CD4-positive, CD25-positive, alpha-beta regulatory T cell (primary cell): ENCODE data around the gene CELSR2. TPM values are rescaled to one million over a fixed set of nuclear protein-coding genes. Genes with fewer than 3 reads are reported as not detected.
"Not testable (repeated sequence)": the region's sequence is repeated elsewhere in the genome, so short reads cannot be mapped to it uniquely, and the experiment has no call there.

Experiments used
- ATAC-seq, 2 donors: fragments of 150-1000 bp; cut with Tn5 transposase; one replicate each; pipeline ENCODE4 v1.10.0; 2021; ENCODE audit warnings: low read depth in 2 of 2, moderate number of reproducible peaks in 2 of 2, moderate library complexity in 1 of 2
- DNase-seq, 3 donors: peaks; one replicate each; pipeline versions ENCODE4 v3.0.0 to v3.0.0-alpha.2; 2012 to 2022; ENCODE audit warnings: mixed read lengths in 1 of 3
- H3K27ac ChIP-seq: one replicate; pipeline ENCODE4 v1.7.0; 2013; ENCODE audit warnings: mild to moderate bottlenecking, low read length; ENCODE audit not compliant: insufficient read depth, poor library complexity, severe bottlenecking
- H3K27me3 ChIP-seq: one replicate; pipeline ENCODE4 v1.7.0; 2013; ENCODE audit warnings: low read length; ENCODE audit not compliant: control insufficient read depth, insufficient read depth
- H3K36me3 ChIP-seq: one replicate; pipeline ENCODE4 v1.7.0; 2013; ENCODE audit warnings: mild to moderate bottlenecking, low read length, moderate library complexity; ENCODE audit not compliant: control insufficient read depth, insufficient read depth
- H3K4me1 ChIP-seq: 2 replicates; pipeline ENCODE4 v1.7.0; 2013; ENCODE audit warnings: mild to moderate bottlenecking, low read length; ENCODE audit not compliant: insufficient read depth, control insufficient read depth, poor library complexity, severe bottlenecking
- H3K4me3 ChIP-seq: one replicate; pipeline ENCODE4 v1.7.0; 2013; ENCODE audit warnings: low read depth, mild to moderate bottlenecking, low read length, moderate library complexity
- H3K9me3 ChIP-seq, 2 experiments: 1 replicate in 1 of 2; 2 replicates in 1 of 2; pipeline ENCODE4 v1.7.0; 2013; ENCODE audit warnings: low read length in 2 of 2, mild to moderate bottlenecking in 1 of 2, moderate library complexity in 1 of 2; ENCODE audit not compliant: control insufficient read depth in 2 of 2
- H3K27ac Mint-ChIP-seq, 3 donors: one replicate each; pipeline ENCODE4 v1.8.0; 2020 to 2022; ENCODE audit warnings: mild to moderate bottlenecking in 3 of 3, mixed read lengths in 3 of 3, moderate library complexity in 2 of 3
- H3K27me3 Mint-ChIP-seq: one replicate; pipeline ENCODE4 v1.8.0; 2022; ENCODE audit warnings: mild to moderate bottlenecking, mixed read lengths
- H3K36me3 Mint-ChIP-seq: one replicate; pipeline ENCODE4 v1.8.0; 2020; ENCODE audit warnings: mixed read lengths
- H3K4me1 Mint-ChIP-seq, 4 donors: one replicate each; pipeline ENCODE4 v1.8.0; 2020 to 2022; ENCODE audit warnings: mixed read lengths in 4 of 4, mild to moderate bottlenecking in 1 of 4
- H3K4me3 Mint-ChIP-seq, 4 donors: one replicate each; pipeline ENCODE4 v1.8.0; 2020 to 2022; ENCODE audit warnings: mild to moderate bottlenecking in 4 of 4, mixed read lengths in 4 of 4, moderate library complexity in 3 of 4
- H3K9me3 Mint-ChIP-seq, 7 donors: one replicate each; pipeline ENCODE4 v1.8.0; 2020 to 2022; ENCODE audit warnings: mixed read lengths in 7 of 7, mild to moderate bottlenecking in 3 of 7, moderate library complexity in 2 of 7
- polyA plus RNA-seq, 4 donors: library from polyadenylated mRNA; unstranded; fragments of 300-500 nt; fragmentation: Illumina TruSeq; gene quantifications; one replicate each; pipeline ENCODE4 v1.2.3, GENCODE V29; 2021
- total RNA-seq: library from RNA; stranded (reverse); gene quantifications from one replicate; pipeline ENCODE4 v1.2.3, GENCODE V29; 2022

Gene CELSR2
- total and polyA plus RNA-seq, 5 donors from 2014 or later = 0.02 to 2.5 (median 0.14) TPM

- Histone ChIP-seq H3K9me3 (no peaks in the 10 kb centered on the region), H3K36me3 (no peaks in the 10 kb centered on the region), H3K27me3 (no peaks in the 10 kb centered on the region), H3K27ac (no peak overlapping the region), H3K4me3 (no peak overlapping the region), H3K4me1 (no peaks in the 10 kb centered on the region)
- H3K27ac Mint-ChIP-seq = no peak overlapping the region
- ATAC-seq (no peak), DNase-seq (no peak)
- H3K4me1 Mint-ChIP-seq = no peaks in the 10 kb centered on the region
- H3K9me3 Mint-ChIP-seq = no peaks in the 10 kb centered on the region
- no peak overlapping the region for H3K4me3 Mint-ChIP-seq
- peaks cover 20% of the 10 kb centered on the region for H3K27me3 Mint-ChIP-seq
- no peaks in the 10 kb centered on the region for H3K36me3 Mint-ChIP-seq
Measured at GRCh38 chr1:109304226-109304920, 55.0 kb downstream of the CELSR2 start.

- not testable (repeated sequence) for H3K27ac Mint-ChIP-seq, H3K27me3 Mint-ChIP-seq, H3K9me3 Mint-ChIP-seq, H3K36me3 ChIP-seq, DNase-seq, H3K4me3 Mint-ChIP-seq, H3K4me1 ChIP-seq, ATAC-seq, H3K36me3 Mint-ChIP-seq, H3K9me3 ChIP-seq, H3K4me3 ChIP-seq, H3K4me1 Mint-ChIP-seq, H3K27me3 ChIP-seq, H3K27ac ChIP-seq
Measured at GRCh38 chr1:109305991-109306390, 56.7 kb downstream of the CELSR2 start.

- Histone ChIP-seq H3K9me3 (no peaks in the 10 kb centered on the region), H3K27me3 (peaks cover 2% of the 10 kb centered on the region), H3K4me3 (no peak within 1 kb of the TSS), H3K4me1 (no peaks in the 10 kb centered on the region), H3K36me3 (no peaks in the 10 kb centered on the region), H3K27ac (no peak within 1 kb of the TSS)
- Mint-ChIP-seq H3K9me3 (no peaks in the 10 kb centered on the region), H3K4me3 (no peak within 1 kb of the TSS), H3K27ac (no peak within 1 kb of the TSS), H3K27me3 (peaks cover 15% of the 10 kb centered on the region), H3K36me3 (no peaks in the 10 kb centered on the region), H3K4me1 (no peaks in the 10 kb centered on the region)
- DNase-seq (no peak), ATAC-seq (no peak)
Measured at GRCh38 chr1:109306832-109307273, 57.5 kb downstream of the CELSR2 start, which contains the start of gene MYBPHL. Gene MYBPHL (minus strand): TSS chr1:109307011. CDS start chr1:109306991, 20 bp downstream.

DNA sequence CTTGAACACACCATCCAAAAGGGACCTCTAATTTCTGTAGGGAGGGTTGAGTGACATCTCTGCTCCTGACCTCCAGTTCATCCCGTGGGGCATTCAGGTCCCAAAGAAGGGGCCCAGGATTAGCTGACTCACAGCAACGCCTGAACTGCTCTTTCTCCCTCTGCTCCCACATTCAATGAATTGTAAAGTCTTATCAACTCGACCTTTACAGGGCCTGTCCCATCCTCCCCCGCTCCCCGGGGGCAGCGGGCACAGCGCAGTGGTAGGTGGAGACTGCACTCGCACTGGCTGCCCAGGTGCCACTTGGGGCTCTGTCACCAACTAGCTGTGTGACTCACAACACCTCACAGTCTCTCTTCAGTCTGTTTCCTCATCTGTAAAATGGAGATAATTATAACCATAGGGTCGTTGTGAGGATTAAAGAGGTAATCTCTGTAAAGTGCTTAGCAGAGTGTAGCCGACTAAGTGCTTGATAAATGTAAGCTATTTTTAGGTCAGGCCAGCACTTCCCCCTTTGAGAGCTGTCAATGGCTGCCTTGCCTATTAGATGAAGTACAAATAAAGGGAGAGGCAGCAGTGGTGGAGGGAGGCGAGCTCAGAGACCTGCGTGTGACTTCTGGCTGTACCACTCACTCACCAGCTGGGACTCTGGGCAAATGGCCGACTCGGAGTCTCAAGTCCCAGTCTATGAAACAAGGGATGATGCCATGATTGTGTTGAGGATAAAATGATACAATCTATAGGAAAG, 58.1 kb downstream of the CELSR2 start:
- Mint-ChIP-seq H3K4me3 (no peak overlapping the region), H3K36me3 (no peaks in the 10 kb centered on the region), H3K9me3 (no peaks in the 10 kb centered on the region), H3K4me1 (no peaks in the 10 kb centered on the region), H3K27ac (no peak overlapping the region), H3K27me3 (peaks cover 16% of the 10 kb centered on the region)
- Histone ChIP-seq H3K27me3 (peaks cover 2% of the 10 kb centered on the region), H3K4me3 (no peak overlapping the region), H3K9me3 (no peaks in the 10 kb centered on the region), H3K27ac (no peak overlapping the region), H3K4me1 (no peaks in the 10 kb centered on the region), H3K36me3 (no peaks in the 10 kb centered on the region)
- DNase-seq (no peak), ATAC-seq (peak; percentile 50)

DNA sequence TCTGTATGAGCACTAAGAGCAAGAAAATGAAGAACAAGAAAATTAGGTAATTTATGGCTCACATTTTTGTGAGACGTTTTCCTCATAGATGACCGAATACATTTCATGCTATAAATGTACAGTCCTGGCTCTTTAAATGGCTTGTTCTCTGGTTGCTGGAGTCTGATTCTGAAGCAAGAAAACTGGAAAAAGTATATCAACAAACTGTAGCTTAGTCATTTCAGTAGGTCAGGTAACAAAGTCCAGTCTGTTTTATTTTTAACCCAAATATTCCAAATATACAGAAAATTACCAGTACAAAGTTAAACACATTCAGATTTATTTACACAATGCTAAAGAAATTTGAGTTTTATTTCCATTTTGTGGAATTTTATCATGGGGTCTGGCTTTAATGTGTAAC, 60.0 kb downstream of the CELSR2 start:
- Mint-ChIP-seq H3K4me3 (no peak overlapping the region), H3K27ac (no peak overlapping the region), H3K4me1 (no peaks in the 10 kb centered on the region), H3K27me3 (peaks cover 21% of the 10 kb centered on the region), H3K9me3 (no peaks in the 10 kb centered on the region), H3K36me3 (no peaks in the 10 kb centered on the region)
- Histone ChIP-seq H3K27ac (no peak overlapping the region), H3K36me3 (no peaks in the 10 kb centered on the region), H3K9me3 (no peaks in the 10 kb centered on the region), H3K27me3 (peaks cover 2% of the 10 kb centered on the region), H3K4me3 (no peak overlapping the region), H3K4me1 (no peaks in the 10 kb centered on the region)
- no peak for DNase-seq
- ATAC-seq = no peak

DNA sequence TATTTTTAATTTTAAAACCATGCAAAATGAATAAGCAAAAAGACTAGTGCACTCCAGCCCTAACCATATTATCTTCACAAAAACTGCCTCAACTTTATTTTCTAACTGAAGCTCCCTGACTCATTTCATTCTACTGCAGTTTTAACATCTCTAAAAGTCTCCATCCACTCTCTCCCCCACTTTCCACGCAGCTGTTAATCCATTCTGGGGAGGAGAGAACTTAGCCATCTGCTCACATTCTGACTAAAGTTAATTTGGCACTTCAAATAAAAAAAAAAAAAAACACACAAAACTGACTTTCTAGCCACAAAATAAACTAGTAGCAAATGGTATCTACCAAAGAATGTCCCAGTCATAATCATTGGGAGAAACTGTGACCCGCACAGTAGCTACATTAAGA, 62.9 kb downstream of the CELSR2 start:
- no peak for DNase-seq
- H3K36me3 ChIP-seq = no peaks in the 10 kb centered on the region
- H3K27me3 ChIP-seq = peaks cover 2% of the 10 kb centered on the region
- no peak overlapping the region for H3K4me3 ChIP-seq
- Mint-ChIP-seq H3K4me1 (no peaks in the 10 kb centered on the region), H3K9me3 (no peaks in the 10 kb centered on the region), H3K27me3 (peaks cover 21% of the 10 kb centered on the region), H3K27ac (no peak overlapping the region), H3K4me3 (no peak overlapping the region), H3K36me3 (no peaks in the 10 kb centered on the region)
- H3K9me3 ChIP-seq = no peaks in the 10 kb centered on the region
- H3K4me1 ChIP-seq = no peaks in the 10 kb centered on the region
- no peak for ATAC-seq
- no peak overlapping the region for H3K27ac ChIP-seq

- no peaks in the 10 kb centered on the region for H3K36me3 Mint-ChIP-seq
- Histone ChIP-seq H3K27me3 (peaks cover 2% of the 10 kb centered on the region), H3K27ac (no peak overlapping the region), H3K9me3 (no peaks in the 10 kb centered on the region), H3K36me3 (no peaks in the 10 kb centered on the region), H3K4me3 (no peak overlapping the region), H3K4me1 (no peaks in the 10 kb centered on the region)
- no peaks in the 10 kb centered on the region for H3K4me1 Mint-ChIP-seq
- H3K27ac Mint-ChIP-seq = no peak overlapping the region
- DNase-seq (no peak), ATAC-seq (no peak)
- no peaks in the 10 kb centered on the region for H3K9me3 Mint-ChIP-seq
- H3K4me3 Mint-ChIP-seq = no peak overlapping the region
- peaks cover 17% of the 10 kb centered on the region for H3K27me3 Mint-ChIP-seq
Measured at GRCh38 chr1:109312978-109313775, 63.8 kb downstream of the CELSR2 start.
